Gastrocnemius medialis (tissue), 4 donors: Measurements from ENCODE around the gene ZNF649.

Experiments used
- CTCF ChIP-seq, 5 experiments: fragments of 450-650 bp in 3 of 5; fragments of 200-600 bp in 2 of 5; sonication (generic) in 2 of 5; IDR thresholded peaks in 4 of 5; conservative IDR thresholded peaks in 1 of 5; 1 replicate in 4 of 5; 2 replicates in 1 of 5; pipeline ENCODE4 v1.5.1; 2016 to 2019; ENCODE audit warnings: antibody characterized with exemption in 5 of 5, mild to moderate bottlenecking in 3 of 5, moderate library complexity in 3 of 5
- POLR2A ChIP-seq, 2 donors: fragments of 450-650 bp; IDR thresholded peaks; one replicate each; pipeline ENCODE4 v1.6.1; 2017; ENCODE audit warnings: antibody characterized with exemption in 2 of 2, mild to moderate bottlenecking in 2 of 2, moderate library complexity in 2 of 2

- TF ChIP-seq CTCF (IDR thresholded peaks at IDR 0.05 in 4 of 5, conservative IDR thresholded peaks at IDR 0.05 in 1 of 5) (no peak), POLR2A (IDR thresholded peaks at IDR 0.05) (no peak)
These were observed 3.0 kb downstream of the ZNF649 start for GRCh38 chr19:51901860-51902259.
